Loucy (cell line): Measurements from ENCODE around the gene GNS.

Experiments
- H2AFZ ChIP-seq: fragments of 200-600 bp; sonication (generic); 2 replicates; pipeline ENCODE4 v1.6.0; 2016; ENCODE audit warnings: antibody characterized with exemption, mild to moderate bottlenecking, low read length, moderate library complexity
- H3F3A ChIP-seq: fragments of 200-600 bp; 2 replicates; pipeline ENCODE4 v1.6.0; 2016; ENCODE audit warnings: antibody characterized with exemption, low read depth, mild to moderate bottlenecking
- H3K27me3 ChIP-seq: fragments of 200-600 bp; sonication (generic); 2 replicates; pipeline ENCODE4 v1.6.1; 2014; ENCODE audit warnings: low read length, mild to moderate bottlenecking; ENCODE audit not compliant: insufficient read depth, poor library complexity, severe bottlenecking
- H3K36me3 ChIP-seq: fragments of 200-600 bp; sonication (generic); 2 replicates; pipeline ENCODE4 v1.6.1; 2016; ENCODE audit warnings: low read length; ENCODE audit not compliant: insufficient read depth
- H3K4me1 ChIP-seq: fragments of 200-600 bp; sonication (generic); 2 replicates; pipeline ENCODE4 v1.5.1; 2014; ENCODE audit warnings: low read length, mild to moderate bottlenecking; ENCODE audit not compliant: insufficient read depth, poor library complexity, severe bottlenecking
- H3K4me2 ChIP-seq: fragments of 200-600 bp; sonication (generic); 2 replicates; pipeline ENCODE4 v1.6.0; 2014; ENCODE audit warnings: antibody characterized with exemption, low read length, low read depth, mild to moderate bottlenecking; ENCODE audit not compliant: poor library complexity, severe bottlenecking
- H3K4me3 ChIP-seq: fragments of 200-600 bp; sonication (generic); 2 replicates; pipeline ENCODE4 v1.5.1; 2014; ENCODE audit warnings: low read length, mild to moderate bottlenecking, mixed read lengths; ENCODE audit not compliant: poor library complexity, severe bottlenecking
- H3K79me2 ChIP-seq: fragments of 200-600 bp; sonication (generic); 2 replicates; pipeline ENCODE4 v1.6.1; 2014; ENCODE audit warnings: low read length; ENCODE audit not compliant: insufficient read depth
- H3K9ac ChIP-seq: fragments of 200-600 bp; sonication (generic); 2 replicates; pipeline ENCODE4 v1.6.0; 2014; ENCODE audit warnings: mild to moderate bottlenecking, low read depth, low read length, moderate library complexity; ENCODE audit not compliant: poor library complexity, severe bottlenecking
- H3K9me2 ChIP-seq: fragments of 200-600 bp; sonication (generic); replicated peaks from 2 replicates; pipeline ENCODE4 v1.6.1; 2016; ENCODE audit warnings: low read depth, low read length, mixed read lengths
- H3K9me3 ChIP-seq: fragments of 200-600 bp; sonication (generic); 2 replicates; pipeline ENCODE4 v1.6.1; 2014; ENCODE audit warnings: mild to moderate bottlenecking, antibody characterized with exemption, low read length, low read depth; ENCODE audit not compliant: insufficient read depth
- H4K20me1 ChIP-seq: fragments of 200-600 bp; sonication (generic); 2 replicates; pipeline ENCODE4 v1.6.0; 2014; ENCODE audit warnings: antibody characterized with exemption, low read length, mild to moderate bottlenecking; ENCODE audit not compliant: insufficient read depth, poor library complexity, severe bottlenecking
- CTCF ChIP-seq: fragments of 200-600 bp; sonication (generic); conservative IDR thresholded peaks from 2 replicates; pipeline ENCODE4 v1.5.1; 2014; ENCODE audit warnings: mild to moderate bottlenecking, antibody characterized with exemption, low read length
- EZH2phosphoT487 ChIP-seq: fragments of 200-600 bp; IDR thresholded peaks from 2 replicates; pipeline ENCODE4 v1.6.1; 2018; ENCODE audit warnings: antibody characterized with exemption, mild to moderate bottlenecking, moderate library complexity, borderline replicate concordance

The GNS gene

DNA sequence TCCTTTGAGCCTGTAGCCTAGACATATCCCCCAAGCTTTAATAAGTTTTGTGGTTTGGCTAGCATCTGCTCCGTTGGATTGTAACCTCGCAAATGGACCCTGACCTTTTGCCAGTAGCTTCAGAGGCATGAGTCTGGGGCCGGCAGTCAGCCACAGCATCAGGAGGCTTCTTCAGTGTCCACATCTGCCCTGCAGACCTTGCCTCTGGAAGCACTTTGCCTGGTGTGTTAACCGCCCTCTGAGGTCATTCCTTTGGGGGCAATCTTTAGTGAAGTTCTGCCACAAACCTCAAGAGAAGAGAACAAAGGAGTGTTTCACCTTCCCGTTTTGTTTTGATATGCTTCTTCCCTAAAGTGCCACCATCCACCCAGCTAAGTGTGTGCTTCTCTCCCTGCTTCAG, 71.4 kb downstream of the GNS start:
- H3F3A ChIP-seq = no peaks in the 10 kb centered on the region
- H3K4me2 ChIP-seq = no peak overlapping the region
- H3K9me2 ChIP-seq = no peaks in the 10 kb centered on the region
- no peaks in the 10 kb centered on the region for H4K20me1 ChIP-seq
- H3K27me3 ChIP-seq = no peaks in the 10 kb centered on the region
- no peaks in the 10 kb centered on the region for H3K9me3 ChIP-seq
- no peak overlapping the region for H2AFZ ChIP-seq
- peaks cover 48% of the 10 kb centered on the region; the same call in 1 of the 2 replicates for H3K36me3 ChIP-seq
- H3K4me3 ChIP-seq = no peak overlapping the region
- peaks cover 13% of the 10 kb centered on the region for H3K79me2 ChIP-seq
- TF ChIP-seq EZH2phosphoT487 (no peak), CTCF (no peak)
- H3K4me1 ChIP-seq = peaks cover 23% of the 10 kb centered on the region
- no peak overlapping the region for H3K9ac ChIP-seq

- Histone ChIP-seq H2AFZ (no peak overlapping the region), H4K20me1 (no peaks in the 10 kb centered on the region), H3K9ac (no peak overlapping the region), H3K9me3 (no peaks in the 10 kb centered on the region), H3K9me2 (no peaks in the 10 kb centered on the region), H3K27me3 (no peaks in the 10 kb centered on the region), H3K79me2 (peaks cover 31% of the 10 kb centered on the region), H3K4me2 (no peak overlapping the region), H3K4me3 (no peak overlapping the region), H3K36me3 (peaks cover 36% of the 10 kb centered on the region; the same call in 1 of the 2 replicates), H3K4me1 (peaks cover 34% of the 10 kb centered on the region), H3F3A (no peaks in the 10 kb centered on the region)
- TF ChIP-seq CTCF (no peak), EZH2phosphoT487 (no peak)
These were observed 73.6 kb downstream of the GNS start for GRCh38 chr12:64685605-64686004.

- H3K79me2 ChIP-seq = peaks cover 33% of the 10 kb centered on the region
These were observed 74.2 kb downstream of the GNS start for GRCh38 chr12:64685050-64685449.

More at GRCh38 chr12:64685050-64685449, 74.2 kb downstream of the GNS start:
- Histone ChIP-seq H3K9me3 (no peaks in the 10 kb centered on the region), H3K4me1 (peaks cover 34% of the 10 kb centered on the region), H3K4me3 (no peak overlapping the region), H3K36me3 (peaks cover 36% of the 10 kb centered on the region; the same call in 1 of the 2 replicates), H3K9ac (no peak overlapping the region), H3K27me3 (no peaks in the 10 kb centered on the region), H3K4me2 (no peak overlapping the region), H2AFZ (no peak overlapping the region), H3K9me2 (no peaks in the 10 kb centered on the region), H3F3A (no peaks in the 10 kb centered on the region), H4K20me1 (no peaks in the 10 kb centered on the region)
- TF ChIP-seq CTCF (no peak), EZH2phosphoT487 (no peak)
